Neural cell (in vitro differentiated cells): Measurements from ENCODE around the gene DGKG.

Experiments
- POLR2AphosphoS5 ChIP-seq: IDR thresholded peaks from 2 replicates; pipeline ENCODE4 v1.6.1; 2012
- TF ChIP-seq, protein P1 (sequence below): fragments of 450-650 bp; IDR thresholded peaks from 2 replicates; pipeline ENCODE4 v1.5.1; 2014; ENCODE audit warnings: antibody characterized with exemption, mild to moderate bottlenecking, moderate library complexity; ENCODE audit not compliant: poor library complexity, severe bottlenecking
- TF ChIP-seq, protein P2 (sequence below): IDR thresholded peaks from 2 replicates; pipeline ENCODE4 v1.6.1; 2012; ENCODE audit warnings: borderline replicate concordance

DNA sequence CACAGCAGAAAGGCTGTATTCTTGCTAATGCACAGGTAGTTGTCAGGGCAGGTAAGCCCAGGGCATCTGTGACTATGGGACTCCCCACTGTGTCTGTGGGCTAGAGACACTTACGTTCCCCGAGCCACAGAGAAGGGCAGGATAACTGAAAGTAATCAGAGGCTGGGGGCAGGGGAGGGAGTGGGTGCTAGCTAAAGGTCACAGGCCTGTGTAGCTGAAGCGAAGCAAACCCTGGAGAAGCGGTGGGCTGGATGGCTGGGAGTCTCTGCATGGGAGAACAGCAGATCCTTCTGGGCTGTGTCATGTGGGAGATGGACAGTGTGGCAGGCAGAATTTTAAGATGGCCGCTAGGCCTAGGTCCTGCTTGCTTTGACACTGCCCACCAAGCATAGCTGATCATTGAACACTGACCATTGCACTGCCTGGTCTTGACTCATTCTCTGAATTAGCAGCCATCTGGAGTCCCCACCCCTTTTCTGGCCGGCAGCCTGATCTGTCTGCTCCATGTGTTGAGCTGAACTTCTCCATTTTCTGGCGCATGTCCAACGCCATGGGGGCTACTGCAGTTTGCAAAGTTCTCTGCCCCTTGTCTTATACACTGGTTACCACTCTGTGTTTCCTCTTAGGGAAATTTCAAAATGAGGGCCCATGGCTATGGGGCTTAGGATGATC lies 110.0 kb downstream of the DGKG start:
- TF ChIP-seq, protein P1, sequence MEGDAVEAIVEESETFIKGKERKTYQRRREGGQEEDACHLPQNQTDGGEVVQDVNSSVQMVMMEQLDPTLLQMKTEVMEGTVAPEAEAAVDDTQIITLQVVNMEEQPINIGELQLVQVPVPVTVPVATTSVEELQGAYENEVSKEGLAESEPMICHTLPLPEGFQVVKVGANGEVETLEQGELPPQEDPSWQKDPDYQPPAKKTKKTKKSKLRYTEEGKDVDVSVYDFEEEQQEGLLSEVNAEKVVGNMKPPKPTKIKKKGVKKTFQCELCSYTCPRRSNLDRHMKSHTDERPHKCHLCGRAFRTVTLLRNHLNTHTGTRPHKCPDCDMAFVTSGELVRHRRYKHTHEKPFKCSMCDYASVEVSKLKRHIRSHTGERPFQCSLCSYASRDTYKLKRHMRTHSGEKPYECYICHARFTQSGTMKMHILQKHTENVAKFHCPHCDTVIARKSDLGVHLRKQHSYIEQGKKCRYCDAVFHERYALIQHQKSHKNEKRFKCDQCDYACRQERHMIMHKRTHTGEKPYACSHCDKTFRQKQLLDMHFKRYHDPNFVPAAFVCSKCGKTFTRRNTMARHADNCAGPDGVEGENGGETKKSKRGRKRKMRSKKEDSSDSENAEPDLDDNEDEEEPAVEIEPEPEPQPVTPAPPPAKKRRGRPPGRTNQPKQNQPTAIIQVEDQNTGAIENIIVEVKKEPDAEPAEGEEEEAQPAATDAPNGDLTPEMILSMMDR: no peak
- no peak for TF ChIP-seq POLR2AphosphoS5
- TF ChIP-seq, protein P2, sequence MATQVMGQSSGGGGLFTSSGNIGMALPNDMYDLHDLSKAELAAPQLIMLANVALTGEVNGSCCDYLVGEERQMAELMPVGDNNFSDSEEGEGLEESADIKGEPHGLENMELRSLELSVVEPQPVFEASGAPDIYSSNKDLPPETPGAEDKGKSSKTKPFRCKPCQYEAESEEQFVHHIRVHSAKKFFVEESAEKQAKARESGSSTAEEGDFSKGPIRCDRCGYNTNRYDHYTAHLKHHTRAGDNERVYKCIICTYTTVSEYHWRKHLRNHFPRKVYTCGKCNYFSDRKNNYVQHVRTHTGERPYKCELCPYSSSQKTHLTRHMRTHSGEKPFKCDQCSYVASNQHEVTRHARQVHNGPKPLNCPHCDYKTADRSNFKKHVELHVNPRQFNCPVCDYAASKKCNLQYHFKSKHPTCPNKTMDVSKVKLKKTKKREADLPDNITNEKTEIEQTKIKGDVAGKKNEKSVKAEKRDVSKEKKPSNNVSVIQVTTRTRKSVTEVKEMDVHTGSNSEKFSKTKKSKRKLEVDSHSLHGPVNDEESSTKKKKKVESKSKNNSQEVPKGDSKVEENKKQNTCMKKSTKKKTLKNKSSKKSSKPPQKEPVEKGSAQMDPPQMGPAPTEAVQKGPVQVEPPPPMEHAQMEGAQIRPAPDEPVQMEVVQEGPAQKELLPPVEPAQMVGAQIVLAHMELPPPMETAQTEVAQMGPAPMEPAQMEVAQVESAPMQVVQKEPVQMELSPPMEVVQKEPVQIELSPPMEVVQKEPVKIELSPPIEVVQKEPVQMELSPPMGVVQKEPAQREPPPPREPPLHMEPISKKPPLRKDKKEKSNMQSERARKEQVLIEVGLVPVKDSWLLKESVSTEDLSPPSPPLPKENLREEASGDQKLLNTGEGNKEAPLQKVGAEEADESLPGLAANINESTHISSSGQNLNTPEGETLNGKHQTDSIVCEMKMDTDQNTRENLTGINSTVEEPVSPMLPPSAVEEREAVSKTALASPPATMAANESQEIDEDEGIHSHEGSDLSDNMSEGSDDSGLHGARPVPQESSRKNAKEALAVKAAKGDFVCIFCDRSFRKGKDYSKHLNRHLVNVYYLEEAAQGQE: no peak
